ENCODE data around the gene UBAC2.

- TF ChIP-seq CTCF (conservative IDR thresholded peaks at IDR 0.05; ENCODE audit: low read length) (no peak), EZH2phosphoT487 (IDR thresholded peaks at IDR 0.05; ENCODE audit: borderline replicate concordance, low read depth, low read length) (no peak)
Measured at GRCh38 chr13:99398916-99399622, 198.4 kb downstream of the UBAC2 start.

All from OCI-LY7 (cell line).